ENCODE results near the gene C14orf93.
A peak's percentile ranks its signal among the peaks of the same experiment; 100 is the strongest.

C14orf93 gene

DNA sequence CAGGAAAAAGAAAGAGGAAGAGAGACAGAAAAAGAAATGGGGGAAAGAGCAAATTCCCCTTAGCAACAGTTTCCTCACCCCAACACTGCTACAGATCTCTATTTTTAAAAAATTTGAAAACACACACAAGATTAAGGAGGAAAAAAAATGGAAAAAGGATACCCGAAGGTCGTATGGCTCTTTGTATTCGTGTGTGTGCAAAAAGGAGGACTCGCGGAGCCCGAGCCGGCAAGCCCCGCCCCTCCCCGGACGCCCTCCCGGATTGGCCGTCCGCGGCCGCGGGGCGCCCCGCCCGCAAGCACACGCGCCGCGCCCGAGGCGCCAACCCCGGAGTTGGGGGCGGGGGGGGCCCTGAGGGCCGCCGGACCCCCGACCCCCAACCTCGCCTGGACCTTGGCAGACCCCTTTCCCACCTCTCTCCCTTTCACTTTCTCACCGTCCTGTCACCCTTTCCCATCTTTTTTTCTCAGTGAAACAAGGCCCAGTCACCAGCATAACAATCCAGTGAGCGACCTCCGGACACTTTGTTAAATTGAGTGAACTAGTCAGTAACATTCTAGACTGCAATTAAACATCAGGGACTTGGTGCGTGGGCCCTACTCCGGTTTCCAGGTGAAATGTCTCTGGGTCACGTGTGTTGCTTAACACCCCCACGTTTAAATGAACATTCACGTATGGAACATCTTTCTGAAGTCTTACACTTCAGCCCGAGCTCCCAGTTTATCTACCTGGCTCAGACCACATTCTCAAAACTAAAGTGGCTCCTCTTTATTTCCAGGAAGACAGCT is at the start of gene C14orf93:
TSS of gene C14orf93 (minus strand) at position 205 of the 788 bp plus-strand sequence. CDS start 11,120 bp downstream, outside the sequence.
- DNase-seq = peak; percentile 24

DNA sequence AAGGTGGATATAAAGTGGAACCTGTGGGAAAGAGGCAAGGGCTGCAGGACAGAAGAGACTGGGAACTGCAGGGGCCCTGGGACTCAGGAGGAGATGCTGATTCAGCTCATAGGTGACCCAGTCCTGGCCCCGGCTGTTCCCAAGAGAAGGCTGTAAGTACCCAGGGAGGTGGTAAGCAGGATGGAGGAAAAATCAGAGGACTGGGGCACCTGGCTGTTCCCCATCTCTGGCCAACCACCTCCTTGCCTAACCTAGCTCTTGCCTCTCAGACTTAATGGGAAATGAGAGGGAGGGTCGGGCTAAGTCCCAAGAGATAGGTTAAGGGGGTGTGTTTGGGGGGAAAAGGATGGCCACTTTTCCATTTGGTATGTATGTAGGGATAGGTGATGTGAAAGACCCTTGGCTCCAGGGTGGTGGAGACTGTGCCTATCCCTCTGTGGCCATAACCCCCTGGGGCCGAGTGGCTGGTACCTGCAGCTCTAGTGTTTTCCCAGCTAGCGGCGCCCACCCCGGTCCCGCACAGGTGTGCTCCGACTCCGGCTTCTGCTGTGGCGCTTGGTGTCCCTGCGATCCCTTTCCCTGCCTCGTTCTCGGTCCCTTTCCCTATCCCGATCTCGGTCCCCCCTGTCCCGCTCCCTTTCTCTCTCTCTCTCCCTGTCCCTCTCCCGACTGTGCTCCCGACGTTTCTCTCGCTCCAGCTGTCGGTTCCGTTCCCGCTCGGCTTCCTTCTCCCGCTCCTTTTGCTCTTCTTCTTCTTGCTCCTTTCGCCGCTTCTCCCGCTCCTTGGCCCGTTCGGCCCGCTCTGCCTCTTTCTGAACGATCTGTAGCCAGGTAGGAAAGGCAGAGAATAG is 48.9 kb upstream of the C14orf93 start:
- DNase-seq = no peak

- no peak for DNase-seq
These were observed 48.1 kb upstream of the C14orf93 start for GRCh38 chr14:23057757-23058653.

- DNase-seq = no peak
These were observed 47.2 kb upstream of the C14orf93 start, which contains the start of gene CDH24 for GRCh38 chr14:23056956-23057756. Gene CDH24 (minus strand): TSS chr14:23057520. CDS start chr14:23055733, 1,787 bp downstream.

DNA sequence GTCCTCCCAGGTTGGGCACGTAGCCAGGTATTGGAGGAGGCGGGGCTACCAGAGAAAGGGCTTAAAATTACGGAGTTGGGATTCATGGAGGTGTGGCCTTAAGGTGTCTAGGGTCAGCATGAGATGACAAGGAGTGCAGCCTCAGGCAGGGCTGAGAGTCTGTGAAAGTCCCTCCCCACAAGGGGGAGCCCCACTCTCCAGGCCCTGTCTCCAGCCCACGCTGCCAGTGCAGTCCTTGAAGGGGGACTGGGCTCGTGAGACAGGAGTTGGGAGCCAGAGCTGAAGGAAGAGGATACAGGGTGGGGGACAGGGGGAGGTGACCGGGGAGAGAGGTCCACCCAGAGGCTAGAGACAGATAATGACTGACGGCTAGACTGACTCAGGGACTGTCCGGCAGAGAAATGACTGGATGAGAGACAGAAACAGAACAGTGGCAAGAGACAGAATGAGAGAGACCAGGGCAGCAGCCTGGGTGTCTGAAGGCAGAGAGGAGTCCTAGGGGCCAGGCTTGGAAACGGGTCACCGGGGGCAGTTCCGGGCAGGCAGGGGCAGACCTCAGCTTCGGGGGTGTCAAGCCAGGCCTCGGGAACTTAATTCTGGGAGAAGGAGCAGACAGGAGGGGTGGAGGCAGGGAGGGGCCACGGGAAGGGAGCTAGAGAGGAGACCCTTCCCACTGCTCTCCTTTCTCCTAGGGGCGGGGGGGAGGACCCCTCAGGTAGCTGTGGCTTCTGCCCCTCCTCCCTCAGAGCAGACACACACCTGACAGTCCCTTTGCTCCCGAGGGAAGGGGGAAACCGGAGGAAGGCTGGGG is 46.4 kb upstream of the C14orf93 start:
- DNase-seq = no peak

- no peak for DNase-seq
These were observed 45.7 kb upstream of the C14orf93 start for GRCh38 chr14:23055621-23056144.

- DNase-seq = no peak
These were observed 45.2 kb upstream of the C14orf93 start for GRCh38 chr14:23055147-23055550.

DNA sequence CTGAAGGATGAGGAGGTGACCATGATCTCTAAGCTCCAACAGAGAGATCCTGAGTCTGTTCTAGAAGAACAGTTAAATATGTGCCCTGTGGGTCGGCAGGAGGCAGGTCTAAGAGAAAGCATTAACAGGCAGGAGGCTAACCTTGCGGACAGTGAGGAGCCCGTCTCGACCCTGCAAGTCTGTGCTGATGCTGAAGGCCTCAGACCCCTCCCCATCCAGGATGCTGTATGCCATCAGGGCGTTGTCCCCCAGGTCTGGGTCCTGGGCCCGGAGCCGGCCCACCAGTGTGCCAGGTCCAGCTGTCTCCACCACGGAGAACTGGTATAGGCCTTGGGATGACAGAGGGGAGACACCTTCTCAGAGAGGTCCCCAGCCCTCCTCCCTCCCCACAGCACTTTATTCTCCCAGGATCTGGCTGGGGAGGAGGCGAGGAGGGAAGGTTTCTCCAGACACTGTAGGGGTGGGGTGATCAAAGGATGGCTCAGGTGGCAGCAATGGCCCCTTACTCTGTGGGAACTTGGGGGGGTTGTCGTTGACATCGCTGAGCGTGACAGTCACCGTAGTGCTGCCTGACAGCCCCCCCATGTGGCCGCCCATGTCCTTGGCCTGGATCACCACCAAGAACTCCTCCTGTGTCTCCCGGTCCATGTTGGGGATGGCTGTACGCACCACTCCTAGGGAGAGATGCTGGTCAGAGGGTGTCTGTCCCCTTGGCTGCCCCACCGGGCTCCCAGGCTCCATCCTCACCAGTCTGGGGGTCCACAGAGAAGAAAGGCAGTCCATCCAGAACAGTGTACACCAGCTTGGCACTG is 44.3 kb upstream of the C14orf93 start:
- DNase-seq = no peak

GRCh38 chr14:23053426-23053825 is 43.5 kb upstream of the C14orf93 start:
- no peak for DNase-seq

- no peak for DNase-seq
These were observed 42.7 kb upstream of the C14orf93 start for GRCh38 chr14:23052671-23053070.

GRCh38 chr14:23052182-23052623 is 42.3 kb upstream of the C14orf93 start:
- DNase-seq = no peak

- DNase-seq = no peak
These were observed 41.5 kb upstream of the C14orf93 start for GRCh38 chr14:23051141-23052057.

DNA sequence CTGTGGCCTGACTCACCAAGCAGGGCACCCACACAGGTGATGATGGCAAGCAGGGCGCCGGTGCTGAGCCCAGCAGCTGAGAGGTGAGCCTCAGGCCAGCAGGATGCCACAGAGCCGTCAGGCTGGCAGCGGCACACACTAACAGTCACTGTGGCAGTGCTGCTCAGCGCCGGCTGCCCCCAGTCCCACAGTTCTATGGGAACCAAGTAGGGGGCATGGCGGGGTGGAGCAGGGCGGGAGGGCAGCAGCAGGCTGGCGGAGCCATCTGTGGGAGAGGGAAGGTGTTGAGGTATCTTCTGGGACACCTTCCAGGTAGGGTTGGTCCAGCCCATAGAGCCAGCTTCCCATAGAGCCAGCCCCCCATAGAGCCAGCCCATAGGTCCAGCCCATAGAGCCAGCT is 39.1 kb upstream of the C14orf93 start:
- no peak for DNase-seq

DNA sequence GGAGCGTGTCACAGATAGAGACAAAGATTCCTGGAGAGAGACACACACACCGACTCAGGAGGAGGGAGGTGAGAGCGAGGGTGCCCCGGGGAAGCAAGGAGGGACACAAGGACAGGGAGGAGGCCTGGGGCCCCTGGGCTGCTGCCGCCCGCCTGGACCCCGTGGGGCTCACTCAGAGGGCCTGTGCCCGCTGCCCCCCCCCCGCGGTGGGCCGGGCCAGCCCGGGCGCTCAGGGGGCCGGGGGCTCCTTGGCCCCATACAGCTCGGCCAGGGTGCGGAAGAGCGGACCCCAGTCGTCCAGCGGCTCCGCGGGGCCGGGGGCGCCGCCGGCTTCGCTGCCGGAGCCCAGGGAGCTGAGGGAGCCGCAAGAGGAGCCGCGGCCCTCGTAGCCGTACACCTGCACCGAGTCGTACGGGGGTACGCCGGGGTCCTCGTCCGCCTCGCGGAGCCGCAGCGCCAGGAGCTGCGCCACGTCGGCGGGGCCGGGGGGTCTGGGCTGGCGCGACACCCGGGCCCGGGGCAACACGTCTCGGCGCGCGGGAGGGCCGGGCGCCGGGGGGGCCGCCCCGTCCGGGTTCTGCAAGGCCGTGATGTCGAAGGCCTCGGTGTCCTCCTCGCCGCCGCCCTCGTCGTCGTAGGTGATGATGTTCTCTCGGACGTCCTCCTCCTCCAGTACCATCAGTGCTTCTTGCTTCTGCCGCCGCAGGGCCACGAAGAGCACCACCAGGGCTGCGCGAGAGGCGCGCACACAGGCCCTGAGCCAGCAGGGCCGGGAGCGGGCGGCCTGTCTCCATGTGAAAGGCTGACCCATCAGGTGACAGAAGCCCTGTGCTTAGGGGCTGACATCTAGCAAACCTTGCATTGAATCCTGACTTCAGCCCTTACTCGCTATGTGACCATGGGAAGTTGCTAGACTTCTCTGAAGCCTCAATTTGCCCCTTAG is 38.1 kb upstream of the C14orf93 start:
- DNase-seq = no peak

GRCh38 chr14:23047034-23047634 is 37.2 kb upstream of the C14orf93 start:
- no peak for DNase-seq

- no peak for DNase-seq
These were observed 35.7 kb upstream of the C14orf93 start for GRCh38 chr14:23045419-23046357.
